ENCODE results near the gene MFRP. TPM values are rescaled to one million over a fixed set of nuclear protein-coding genes. Genes with fewer than 3 reads are reported as not detected.
A peak's percentile ranks its signal among the peaks of the same experiment; 100 is the strongest.

The MFRP gene
- total RNA-seq, 2 donors from 2014 or later = 0.27 TPM; not detected in 1

DNA sequence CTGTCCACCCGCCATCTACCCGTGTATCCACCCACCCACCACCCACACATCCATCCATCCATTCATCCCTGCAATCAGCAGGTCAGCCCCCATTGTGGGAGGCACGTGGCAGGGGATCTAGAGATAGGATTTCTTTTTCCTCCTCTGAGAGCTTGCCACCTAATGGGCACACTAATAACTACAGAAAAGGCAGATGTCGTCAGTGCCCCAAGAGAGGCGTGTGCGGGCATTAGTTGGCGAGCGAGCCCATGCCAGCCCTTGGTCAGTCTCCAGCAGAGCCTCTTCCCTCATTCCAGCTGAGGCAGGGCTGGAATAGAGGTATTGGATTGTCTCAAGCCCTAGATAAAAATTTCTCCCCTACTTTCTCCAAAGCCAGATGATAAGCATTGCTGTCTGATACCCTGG lies 25.3 kb upstream of the MFRP start:
- TF ChIP-seq CTCF (IDR thresholded peaks at IDR 0.05) = peak; percentile 14
- Histone ChIP-seq H3K4me1 (ENCODE audit: control insufficient read depth in 1 of 2, low read depth in 2 of 2) (peaks cover 7 to 30% of the 10 kb centered on the region in 2 donors), H3K36me3 (no peaks in the 10 kb centered on the region), H3K9me3 (no peaks in the 10 kb centered on the region), H3K27me3 (replicated peaks; ENCODE audit: insufficient read depth) (no peaks in the 10 kb centered on the region), H3K4me3 (no peak overlapping the region), H3K27ac (no peak overlapping the region)
- ATAC-seq (ENCODE audit: insufficient number of reproducible peaks, low FRiP score, low read depth) = no peak
- DNase-seq (ENCODE audit: low spot score) = no peak

DNA sequence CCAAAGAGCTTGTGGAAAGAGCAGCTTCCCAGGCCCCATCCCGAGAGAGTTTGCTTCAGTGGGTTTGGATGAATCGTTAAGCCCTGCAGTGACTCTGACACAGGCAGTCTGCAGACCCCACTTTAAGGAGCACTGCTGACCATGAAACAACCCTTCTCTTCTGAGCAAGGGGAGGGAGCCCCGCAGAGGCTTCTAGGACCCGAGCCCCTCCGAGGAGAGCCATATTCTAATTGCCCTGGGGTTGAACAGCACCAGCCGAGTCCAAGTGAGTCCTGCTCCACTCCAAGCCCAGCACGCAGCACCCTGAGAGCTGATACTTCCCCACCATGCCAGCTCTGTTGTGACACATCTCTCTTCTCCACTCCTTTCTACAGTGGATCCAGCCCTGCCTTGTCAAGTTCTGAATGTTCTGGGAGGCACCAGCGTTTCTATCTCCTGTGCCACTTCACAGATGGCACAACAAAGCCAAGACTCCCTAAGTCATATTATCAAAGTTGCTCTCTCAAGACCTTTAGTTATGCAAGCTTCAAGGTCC lies 24.6 kb upstream of the MFRP start:
- Histone ChIP-seq H3K9me3 (no peaks in the 10 kb centered on the region), H3K4me3 (no peak overlapping the region), H3K27ac (no peak overlapping the region), H3K27me3 (replicated peaks; ENCODE audit: insufficient read depth) (no peaks in the 10 kb centered on the region), H3K36me3 (no peaks in the 10 kb centered on the region), H3K4me1 (ENCODE audit: control insufficient read depth in 1 of 2, low read depth in 2 of 2) (peaks cover 7 to 25% of the 10 kb centered on the region in 2 donors)
- no peak for TF ChIP-seq CTCF (IDR thresholded peaks at IDR 0.05)
- ATAC-seq (ENCODE audit: insufficient number of reproducible peaks, low FRiP score, low read depth) (no peak), DNase-seq (ENCODE audit: low spot score) (no peak)

- no peak for DNase-seq (ENCODE audit: low spot score)
- no peaks in the 10 kb centered on the region for H3K27me3 ChIP-seq (replicated peaks; ENCODE audit: insufficient read depth)
- peaks cover 3 to 20% of the 10 kb centered on the region in 2 donors for H3K4me1 ChIP-seq (ENCODE audit: control insufficient read depth in 1 of 2, low read depth in 2 of 2)
- H3K4me3 ChIP-seq = no peak overlapping the region
- no peaks in the 10 kb centered on the region for H3K36me3 ChIP-seq
- H3K27ac ChIP-seq = no peak overlapping the region
- TF ChIP-seq CTCF (IDR thresholded peaks at IDR 0.05) = no peak
- no peak for ATAC-seq (ENCODE audit: insufficient number of reproducible peaks, low FRiP score, low read depth)
- no peaks in the 10 kb centered on the region for H3K9me3 ChIP-seq
Measured at GRCh38 chr11:119370486-119371046, 24.1 kb upstream of the MFRP start.

- Histone ChIP-seq H3K4me1 (ENCODE audit: control insufficient read depth in 1 of 2, low read depth in 2 of 2) (peaks cover 10 to 24% of the 10 kb centered on the region in 2 donors), H3K4me3 (no peak overlapping the region), H3K9me3 (no peaks in the 10 kb centered on the region), H3K27ac (no peak overlapping the region), H3K27me3 (replicated peaks; ENCODE audit: insufficient read depth) (no peaks in the 10 kb centered on the region), H3K36me3 (no peaks in the 10 kb centered on the region)
- no peak for ATAC-seq (ENCODE audit: insufficient number of reproducible peaks, low FRiP score, low read depth)
- no peak for DNase-seq (ENCODE audit: low spot score)
- no peak for TF ChIP-seq CTCF (IDR thresholded peaks at IDR 0.05)
Measured at GRCh38 chr11:119369132-119369925, 22.8 kb upstream of the MFRP start.
